ENCODE data around the gene PPP1R3C.

PPP1R3C gene

GRCh38 chr10:91593366-91593765, 39.5 kb downstream of the PPP1R3C start:
- H3K4me3 ChIP-seq (ENCODE audit: low read depth, low read length): no peak overlapping the region
- no peak for TF ChIP-seq CTCF (IDR thresholded peaks at IDR 0.05; ENCODE audit: control insufficient read depth, extremely low read depth, insufficient read depth)
- no peak for DNase-seq (ENCODE audit: low read depth)

GRCh38 chr10:91592266-91592975, 40.5 kb downstream of the PPP1R3C start:
- no peak for TF ChIP-seq CTCF (IDR thresholded peaks at IDR 0.05; ENCODE audit: control insufficient read depth, extremely low read depth, insufficient read depth)
- no peak for DNase-seq (ENCODE audit: low read depth)
- H3K4me3 ChIP-seq (ENCODE audit: low read depth, low read length): no peak overlapping the region

- DNase-seq (ENCODE audit: low read depth): no peak
- H3K4me3 ChIP-seq (ENCODE audit: low read depth, low read length): no peak overlapping the region
- no peak for TF ChIP-seq CTCF (IDR thresholded peaks at IDR 0.05; ENCODE audit: control insufficient read depth, extremely low read depth, insufficient read depth)
These were observed 41.1 kb downstream of the PPP1R3C start for GRCh38 chr10:91591797-91592174.

GRCh38 chr10:91590904-91591796, 41.7 kb downstream of the PPP1R3C start:
- no peak for DNase-seq (ENCODE audit: low read depth)
- H3K4me3 ChIP-seq (ENCODE audit: low read depth, low read length): no peak overlapping the region
- TF ChIP-seq CTCF (IDR thresholded peaks at IDR 0.05; ENCODE audit: control insufficient read depth, extremely low read depth, insufficient read depth): no peak

- TF ChIP-seq CTCF (IDR thresholded peaks at IDR 0.05; ENCODE audit: control insufficient read depth, extremely low read depth, insufficient read depth): no peak
- no peak for DNase-seq (ENCODE audit: low read depth)
- no peak overlapping the region for H3K4me3 ChIP-seq (ENCODE audit: low read depth, low read length)
These were observed 42.5 kb downstream of the PPP1R3C start for GRCh38 chr10:91590142-91590903.

GRCh38 chr10:91589658-91590035, 43.2 kb downstream of the PPP1R3C start:
- no peak for TF ChIP-seq CTCF (IDR thresholded peaks at IDR 0.05; ENCODE audit: control insufficient read depth, extremely low read depth, insufficient read depth)
- no peak overlapping the region for H3K4me3 ChIP-seq (ENCODE audit: low read depth, low read length)
- DNase-seq (ENCODE audit: low read depth): no peak

Measured in LNCaP clone FGC (cell line).